Measurements from ENCODE around the gene CLASP2.
"Not testable (repeated sequence)": the region's sequence is repeated elsewhere in the genome, so short reads cannot be mapped to it uniquely, and the experiment has no call there.

Gene CLASP2

DNA sequence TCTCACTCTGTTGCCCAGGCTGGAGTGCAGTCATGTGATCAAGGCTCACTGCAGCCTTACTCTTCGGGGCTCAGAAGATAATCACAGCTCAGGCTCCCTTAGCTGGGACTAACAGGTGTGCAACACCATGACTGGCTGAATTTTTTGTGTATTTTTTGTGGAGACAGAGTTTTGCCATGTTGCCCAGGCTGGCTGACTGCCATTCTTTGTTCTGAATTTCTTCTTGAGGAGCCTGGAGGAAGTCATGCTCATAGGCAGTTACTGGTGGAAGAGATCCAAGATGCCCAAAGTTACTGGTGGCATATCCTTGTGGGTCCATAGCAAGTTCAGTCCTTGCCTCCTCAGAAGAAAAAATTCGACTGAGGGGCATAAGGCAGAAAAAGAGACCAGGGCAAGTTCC is 261.3 kb downstream of the CLASP2 start:
- ATAC-seq (ENCODE audit: insufficient read depth, low read depth) (no peak), DNase-seq (no peak)
- TF ChIP-seq, protein P1, sequence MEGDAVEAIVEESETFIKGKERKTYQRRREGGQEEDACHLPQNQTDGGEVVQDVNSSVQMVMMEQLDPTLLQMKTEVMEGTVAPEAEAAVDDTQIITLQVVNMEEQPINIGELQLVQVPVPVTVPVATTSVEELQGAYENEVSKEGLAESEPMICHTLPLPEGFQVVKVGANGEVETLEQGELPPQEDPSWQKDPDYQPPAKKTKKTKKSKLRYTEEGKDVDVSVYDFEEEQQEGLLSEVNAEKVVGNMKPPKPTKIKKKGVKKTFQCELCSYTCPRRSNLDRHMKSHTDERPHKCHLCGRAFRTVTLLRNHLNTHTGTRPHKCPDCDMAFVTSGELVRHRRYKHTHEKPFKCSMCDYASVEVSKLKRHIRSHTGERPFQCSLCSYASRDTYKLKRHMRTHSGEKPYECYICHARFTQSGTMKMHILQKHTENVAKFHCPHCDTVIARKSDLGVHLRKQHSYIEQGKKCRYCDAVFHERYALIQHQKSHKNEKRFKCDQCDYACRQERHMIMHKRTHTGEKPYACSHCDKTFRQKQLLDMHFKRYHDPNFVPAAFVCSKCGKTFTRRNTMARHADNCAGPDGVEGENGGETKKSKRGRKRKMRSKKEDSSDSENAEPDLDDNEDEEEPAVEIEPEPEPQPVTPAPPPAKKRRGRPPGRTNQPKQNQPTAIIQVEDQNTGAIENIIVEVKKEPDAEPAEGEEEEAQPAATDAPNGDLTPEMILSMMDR (IDR thresholded peaks at IDR 0.05; ENCODE audit: borderline replicate concordance, extremely low read depth, low read length, poor library complexity, severe bottlenecking) = no peak
- no peak for TF ChIP-seq EZH2 (IDR thresholded peaks at IDR 0.05; ENCODE audit: borderline replicate concordance, low read depth, low read length, severe bottlenecking)
- no peak overlapping the region for H2AFZ ChIP-seq (ENCODE audit: low read depth, low read length)
- no peaks in the 10 kb centered on the region for H3K79me2 ChIP-seq (ENCODE audit: insufficient read depth, low read length)
- peaks cover 3% of the 10 kb centered on the region for H3K9me3 ChIP-seq (ENCODE audit: insufficient read depth, low read length, severe bottlenecking)
- H3K4me3 ChIP-seq (ENCODE audit: low read depth in 1 of 2, low read length in 2 of 2) = no peak overlapping the region
- H3K27me3 ChIP-seq (ENCODE audit: insufficient read depth, low read length, poor library complexity) = no peaks in the 10 kb centered on the region
- H3K4me2 ChIP-seq (ENCODE audit: insufficient read depth, low read length) = no peak overlapping the region
- no peaks in the 10 kb centered on the region for H3K36me3 ChIP-seq (ENCODE audit: insufficient read depth, low read length)
- no peak overlapping the region for H3K9ac ChIP-seq (ENCODE audit: low read depth, low read length)
- H3K27ac ChIP-seq (ENCODE audit: low read length) = no peak overlapping the region
- peaks cover 8% of the 10 kb centered on the region for H3K4me1 ChIP-seq (ENCODE audit: insufficient read depth, low read length)
- no peaks in the 10 kb centered on the region for H4K20me1 ChIP-seq (ENCODE audit: insufficient read depth, low read length)

DNA sequence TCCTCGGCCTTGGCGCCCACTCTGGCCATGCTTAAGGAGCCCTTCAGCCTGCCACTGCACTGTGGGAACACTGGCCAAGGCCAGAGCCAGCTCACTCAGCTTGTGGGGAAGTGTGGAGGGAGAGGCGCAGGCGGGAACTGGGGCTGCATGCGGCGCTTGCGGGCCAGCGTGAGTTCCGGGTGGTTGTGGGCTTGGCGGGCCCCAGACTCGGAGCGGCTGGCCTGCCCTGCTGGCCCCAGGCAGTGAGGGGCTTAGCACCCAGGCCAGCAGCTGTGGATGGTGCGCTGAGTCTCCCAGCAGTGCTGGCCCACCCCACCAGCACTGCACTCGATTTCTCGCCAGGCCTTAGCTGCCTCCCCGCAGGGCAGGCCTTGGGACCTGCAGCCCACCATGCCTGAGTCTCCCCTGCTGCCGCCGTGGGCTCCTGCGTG is 264.7 kb downstream of the CLASP2 start:
- ATAC-seq (ENCODE audit: insufficient read depth, low read depth) = no peak
- no peaks in the 10 kb centered on the region for H4K20me1 ChIP-seq (ENCODE audit: insufficient read depth, low read length)
- H3K79me2 ChIP-seq (ENCODE audit: insufficient read depth, low read length) = no peaks in the 10 kb centered on the region
- no peak overlapping the region for H3K4me3 ChIP-seq (ENCODE audit: low read depth in 1 of 2, low read length in 2 of 2)
- DNase-seq = no peak
- no peak overlapping the region for H2AFZ ChIP-seq (ENCODE audit: low read depth, low read length)
- H3K27me3 ChIP-seq (ENCODE audit: insufficient read depth, low read length, poor library complexity) = no peaks in the 10 kb centered on the region
- TF ChIP-seq, protein P1 (IDR thresholded peaks at IDR 0.05; ENCODE audit: borderline replicate concordance, extremely low read depth, low read length, poor library complexity, severe bottlenecking) = no peak
- no peak for TF ChIP-seq EZH2 (IDR thresholded peaks at IDR 0.05; ENCODE audit: borderline replicate concordance, low read depth, low read length, severe bottlenecking)
- H3K9ac ChIP-seq (ENCODE audit: low read depth, low read length) = no peak overlapping the region
- no peak overlapping the region for H3K27ac ChIP-seq (ENCODE audit: low read length)
- H3K9me3 ChIP-seq (ENCODE audit: insufficient read depth, low read length, severe bottlenecking) = peaks cover under 1% of the 10 kb centered on the region
- peaks cover 8% of the 10 kb centered on the region for H3K4me1 ChIP-seq (ENCODE audit: insufficient read depth, low read length)
- H3K36me3 ChIP-seq (ENCODE audit: insufficient read depth, low read length) = no peaks in the 10 kb centered on the region
- no peak overlapping the region for H3K4me2 ChIP-seq (ENCODE audit: insufficient read depth, low read length)

GRCh38 chr3:33451994-33452393 is 266.1 kb downstream of the CLASP2 start:
- not testable (repeated sequence) for ATAC-seq (ENCODE audit: insufficient read depth, low read depth); H3K9ac ChIP-seq (ENCODE audit: low read depth, low read length); H3K4me1 ChIP-seq (ENCODE audit: insufficient read depth, low read length); H2AFZ ChIP-seq (ENCODE audit: low read depth, low read length); H3K27me3 ChIP-seq (ENCODE audit: insufficient read depth, low read length, poor library complexity); H3K9me3 ChIP-seq (ENCODE audit: insufficient read depth, low read length, severe bottlenecking); H3K36me3 ChIP-seq (ENCODE audit: insufficient read depth, low read length); H3K27ac ChIP-seq (ENCODE audit: low read length); H4K20me1 ChIP-seq (ENCODE audit: insufficient read depth, low read length); H3K4me2 ChIP-seq (ENCODE audit: insufficient read depth, low read length); H3K4me3 ChIP-seq (ENCODE audit: low read depth in 1 of 2, low read length in 2 of 2); DNase-seq; H3K79me2 ChIP-seq (ENCODE audit: insufficient read depth, low read length)

DNA sequence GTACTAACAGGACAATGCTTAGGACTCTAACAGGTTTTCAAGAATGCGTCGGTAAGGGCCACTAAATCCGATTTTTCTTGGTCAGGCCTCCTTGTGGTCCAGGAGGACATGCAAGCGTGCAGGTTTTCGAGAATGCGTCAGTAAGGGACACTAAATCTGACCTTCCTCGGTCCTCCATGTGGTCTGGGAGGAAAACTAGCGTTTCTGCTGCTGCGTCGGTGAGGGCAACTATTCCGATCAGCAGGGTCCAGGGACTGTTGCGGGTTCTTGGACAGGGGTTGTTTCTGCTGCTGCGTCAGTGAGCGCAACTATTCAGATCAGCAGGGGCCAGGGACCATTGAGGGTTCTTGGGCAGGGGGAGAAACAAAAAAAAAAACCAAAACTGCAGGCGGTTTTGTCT is 270.1 kb downstream of the CLASP2 start:
- Histone ChIP-seq H3K4me3 (ENCODE audit: low read depth in 1 of 2, low read length in 2 of 2) (no peak overlapping the region), H3K9ac (ENCODE audit: low read depth, low read length) (no peak overlapping the region), H3K36me3 (ENCODE audit: insufficient read depth, low read length) (no peaks in the 10 kb centered on the region), H3K4me2 (ENCODE audit: insufficient read depth, low read length) (no peak overlapping the region), H4K20me1 (ENCODE audit: insufficient read depth, low read length) (no peaks in the 10 kb centered on the region), H3K9me3 (ENCODE audit: insufficient read depth, low read length, severe bottlenecking) (no peaks in the 10 kb centered on the region), H2AFZ (ENCODE audit: low read depth, low read length) (no peak overlapping the region), H3K4me1 (ENCODE audit: insufficient read depth, low read length) (no peaks in the 10 kb centered on the region), H3K27me3 (ENCODE audit: insufficient read depth, low read length, poor library complexity) (no peaks in the 10 kb centered on the region), H3K27ac (ENCODE audit: low read length) (no peak overlapping the region), H3K79me2 (ENCODE audit: insufficient read depth, low read length) (no peaks in the 10 kb centered on the region)
- TF ChIP-seq EZH2 (IDR thresholded peaks at IDR 0.05; ENCODE audit: borderline replicate concordance, low read depth, low read length, severe bottlenecking) = no peak
- TF ChIP-seq, protein P1 (IDR thresholded peaks at IDR 0.05; ENCODE audit: borderline replicate concordance, extremely low read depth, low read length, poor library complexity, severe bottlenecking) = no peak
- DNase-seq = no peak
- ATAC-seq (ENCODE audit: insufficient read depth, low read depth) = no peak

DNA sequence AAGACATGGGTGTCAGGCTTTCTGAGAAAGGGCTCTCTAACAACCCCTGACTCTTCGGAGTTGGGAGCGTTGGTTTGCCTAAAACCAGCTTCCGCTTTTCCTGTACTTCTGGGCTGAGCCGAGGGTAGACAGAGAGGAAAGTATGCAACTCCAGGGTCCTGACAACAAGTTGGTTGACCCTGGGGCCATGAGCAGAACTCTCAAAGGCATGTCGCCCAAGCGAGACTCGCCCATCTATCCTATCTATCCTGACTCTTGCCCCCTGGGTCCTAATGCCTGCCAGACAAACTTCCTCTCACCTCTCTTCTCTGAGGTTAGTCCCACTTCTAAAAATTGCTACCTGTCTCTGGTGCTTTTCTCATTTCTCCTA is 270.8 kb downstream of the CLASP2 start:
- H3K9me3 ChIP-seq (ENCODE audit: insufficient read depth, low read length, severe bottlenecking); H3K36me3 ChIP-seq (ENCODE audit: insufficient read depth, low read length); H2AFZ ChIP-seq (ENCODE audit: low read depth, low read length); H3K4me3 ChIP-seq (ENCODE audit: low read depth in 1 of 2, low read length in 2 of 2); DNase-seq; H3K4me2 ChIP-seq (ENCODE audit: insufficient read depth, low read length); H4K20me1 ChIP-seq (ENCODE audit: insufficient read depth, low read length); H3K9ac ChIP-seq (ENCODE audit: low read depth, low read length); H3K4me1 ChIP-seq (ENCODE audit: insufficient read depth, low read length); H3K27ac ChIP-seq (ENCODE audit: low read length); H3K27me3 ChIP-seq (ENCODE audit: insufficient read depth, low read length, poor library complexity); H3K79me2 ChIP-seq (ENCODE audit: insufficient read depth, low read length); ATAC-seq (ENCODE audit: insufficient read depth, low read depth): not testable (repeated sequence)

All from DND-41 (cell line).